ENCODE results near the gene SALL3.
"Not testable (repeated sequence)": the region's sequence is repeated elsewhere in the genome, so short reads cannot be mapped to it uniquely, and the experiment has no call there.

The SALL3 gene

DNA sequence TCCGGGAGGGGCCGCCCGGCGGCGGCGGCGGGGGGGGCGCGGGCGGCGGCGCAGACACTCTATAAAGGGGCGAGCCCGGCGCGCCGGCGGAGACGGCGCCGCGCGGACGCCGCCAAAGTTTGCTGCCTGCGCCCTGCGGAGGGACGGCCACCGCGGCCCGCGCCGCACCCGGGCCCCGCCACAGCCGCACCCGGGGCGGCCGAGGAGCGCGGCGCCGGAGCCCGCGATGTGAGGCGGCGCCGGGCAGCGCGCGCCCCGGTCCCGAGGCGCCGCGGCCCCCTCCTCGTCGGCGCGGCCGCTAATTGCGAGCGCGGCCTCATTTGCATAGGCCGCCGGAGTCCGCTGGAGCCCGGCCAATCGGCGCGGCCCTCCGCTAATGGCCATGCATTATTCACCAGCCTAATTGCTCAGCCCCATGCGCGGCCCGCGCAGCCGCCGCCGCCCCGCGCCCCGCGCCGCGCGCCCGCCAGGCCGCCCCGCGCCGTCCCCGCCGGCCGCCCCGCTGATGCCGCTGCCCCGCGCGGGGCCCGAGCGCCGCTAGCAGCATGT is at the start of gene SALL3:
Gene SALL3, plus strand, starts transcription at position 89 of the 549 bp plus-strand sequence. Its CDS starts 457 bp downstream, at position 546.
- no peak for DNase-seq (ENCODE audit: low read depth in 2 of 2, low spot score in 1 of 2)

DNA sequence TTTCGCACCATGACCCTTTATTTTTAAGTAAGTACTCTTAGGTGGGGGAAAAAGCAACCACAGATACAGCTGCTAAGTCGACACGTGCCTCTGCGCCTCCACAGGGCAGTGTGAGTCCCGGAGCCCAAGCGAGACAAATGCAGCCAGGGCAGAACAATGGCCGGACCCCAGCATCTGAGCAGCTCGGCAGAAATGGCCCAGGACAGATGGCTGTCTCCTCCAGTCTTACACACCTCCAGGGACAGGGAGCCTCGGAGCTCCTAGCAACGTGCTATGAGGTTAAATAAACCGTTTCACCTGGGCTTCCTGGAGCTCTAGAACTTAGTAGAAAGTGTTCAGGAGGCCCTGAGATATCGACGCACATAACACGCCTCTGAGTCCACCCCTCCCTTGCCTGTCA is 47.3 kb upstream of the SALL3 start:
- DNase-seq (ENCODE audit: low read depth in 2 of 2, low spot score in 1 of 2), result no peak

DNA sequence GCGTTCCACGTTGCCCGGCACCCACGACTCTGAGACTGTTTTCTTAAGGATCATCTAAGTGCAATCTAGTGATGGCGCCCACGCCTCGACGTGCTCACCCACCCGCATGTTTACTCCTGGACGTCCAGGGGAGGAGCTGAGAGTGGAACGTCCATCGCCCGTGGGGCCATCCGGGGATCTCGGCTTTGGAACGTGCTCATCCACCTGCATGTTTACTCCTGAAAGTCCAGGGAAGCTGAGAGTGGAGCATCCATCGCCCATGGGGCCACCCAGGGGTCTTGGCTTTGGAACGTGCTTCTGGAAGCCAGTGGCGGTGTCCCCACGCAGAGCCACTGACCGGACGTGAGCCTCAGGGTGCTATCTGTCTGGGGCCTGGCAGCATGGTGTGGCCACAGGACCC is 45.6 kb upstream of the SALL3 start:
- DNase-seq (ENCODE audit: low read depth in 2 of 2, low spot score in 1 of 2), result no peak

DNA sequence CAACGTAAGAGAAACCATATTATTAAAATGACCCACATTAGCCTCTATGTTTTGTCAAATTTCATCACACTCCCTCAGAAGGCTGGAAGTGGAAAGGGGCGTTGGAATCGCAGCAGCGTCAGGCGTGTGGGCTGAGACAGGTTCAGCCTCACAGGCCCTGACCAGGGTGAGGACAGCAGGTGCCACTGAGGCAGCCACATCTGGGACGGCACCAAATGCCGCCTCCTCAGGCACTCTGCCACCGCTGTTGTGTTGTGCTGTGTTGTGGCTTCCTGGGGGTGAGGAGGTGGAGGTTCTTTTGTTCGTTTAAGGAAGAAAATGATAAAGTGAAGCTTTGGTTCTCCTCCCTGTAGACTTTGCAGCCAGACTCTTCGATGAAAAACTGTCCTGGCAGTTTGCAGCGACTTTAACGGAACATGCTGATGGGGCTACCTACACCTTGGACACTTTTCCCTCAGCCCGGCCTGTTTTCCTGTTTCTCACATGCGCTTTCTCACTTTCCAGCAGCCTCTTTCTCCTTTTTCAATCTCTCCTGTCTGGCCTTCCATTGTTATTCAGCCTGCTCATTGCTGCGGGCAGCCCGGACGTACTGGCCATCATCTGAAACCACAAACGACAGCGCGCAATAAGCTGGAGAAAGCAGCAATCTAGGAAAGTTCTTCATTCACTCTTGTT is 44.9 kb upstream of the SALL3 start:
- DNase-seq (ENCODE audit: low read depth in 2 of 2, low spot score in 1 of 2), result no peak

DNA sequence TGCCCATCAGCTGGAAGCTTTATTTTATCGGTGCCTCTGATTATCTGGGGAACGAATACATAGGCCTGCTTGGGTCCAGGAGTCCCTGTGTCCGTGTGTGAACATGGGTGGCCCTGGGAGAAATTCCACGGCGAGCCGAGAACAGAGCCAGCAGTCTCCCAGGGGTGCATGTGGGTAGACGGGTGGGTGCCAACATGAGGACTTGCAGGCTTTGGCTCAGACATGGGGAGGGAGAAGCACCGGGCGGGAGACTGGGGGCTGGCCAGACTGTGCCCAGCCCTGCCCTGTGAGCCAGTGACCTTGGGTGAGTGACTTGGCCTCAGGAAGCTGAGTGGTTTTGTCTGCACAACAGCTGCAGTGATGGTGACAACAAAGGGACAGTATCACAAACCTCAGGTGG is 44.2 kb upstream of the SALL3 start:
- DNase-seq (ENCODE audit: low read depth in 2 of 2, low spot score in 1 of 2), result no peak

DNA sequence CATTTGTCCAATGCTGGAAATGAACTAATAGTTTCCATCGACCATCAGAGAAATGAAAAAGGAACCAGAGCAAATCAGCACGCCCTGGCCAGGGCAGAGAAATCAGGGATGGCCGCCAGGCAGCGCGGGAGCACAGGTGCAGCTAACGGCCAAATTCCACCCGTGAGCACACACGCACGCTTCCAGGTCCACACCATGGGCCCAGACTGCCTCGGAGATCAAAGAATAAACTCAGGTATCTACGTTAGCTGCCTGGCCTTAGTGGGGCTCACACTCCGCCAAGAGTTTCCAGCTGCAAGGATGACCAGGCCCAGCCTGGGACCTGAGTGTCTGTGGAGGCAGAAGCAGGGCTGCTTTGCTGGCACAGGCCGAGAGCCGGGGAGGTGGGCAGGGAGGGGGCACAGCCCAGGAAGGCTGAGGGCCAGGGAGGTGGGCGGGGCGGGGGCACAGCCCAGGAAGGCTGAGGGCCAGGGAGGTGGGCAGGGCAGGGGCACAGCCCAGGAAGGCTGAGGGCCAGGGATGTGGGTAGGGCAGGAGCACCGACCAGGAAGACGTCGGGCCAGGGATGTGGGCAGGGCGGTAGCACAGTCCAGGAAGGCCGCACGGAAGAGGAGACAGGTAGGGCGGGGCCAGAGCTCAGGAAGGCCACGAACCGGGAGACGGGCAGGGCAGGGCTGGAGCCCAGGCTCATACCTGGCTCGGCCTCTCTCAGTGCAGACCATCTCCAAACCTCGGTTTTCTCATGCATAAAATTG is 43.2 kb upstream of the SALL3 start:
- DNase-seq (ENCODE audit: low read depth in 2 of 2, low spot score in 1 of 2), result no peak

DNA sequence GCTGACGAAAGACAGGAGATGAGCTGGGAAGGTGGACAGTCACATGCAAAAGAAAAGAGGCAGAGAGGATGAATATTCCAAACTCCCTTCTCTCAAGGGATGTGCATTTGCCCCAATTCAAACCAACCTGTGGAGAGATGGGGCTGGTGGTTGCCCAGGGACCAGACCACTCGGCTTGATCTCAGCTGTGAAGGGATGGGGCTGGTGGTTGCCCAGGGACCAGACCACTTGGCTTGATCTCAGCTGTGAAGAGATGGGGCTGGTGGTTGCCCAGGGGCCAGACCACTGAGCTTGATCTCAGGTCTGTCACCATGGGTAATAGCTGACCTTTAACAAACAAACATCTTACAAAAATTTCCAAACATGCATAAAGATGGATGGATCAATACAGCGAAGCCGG is 42.5 kb upstream of the SALL3 start:
- no peak for DNase-seq (ENCODE audit: low read depth in 2 of 2, low spot score in 1 of 2)

DNA sequence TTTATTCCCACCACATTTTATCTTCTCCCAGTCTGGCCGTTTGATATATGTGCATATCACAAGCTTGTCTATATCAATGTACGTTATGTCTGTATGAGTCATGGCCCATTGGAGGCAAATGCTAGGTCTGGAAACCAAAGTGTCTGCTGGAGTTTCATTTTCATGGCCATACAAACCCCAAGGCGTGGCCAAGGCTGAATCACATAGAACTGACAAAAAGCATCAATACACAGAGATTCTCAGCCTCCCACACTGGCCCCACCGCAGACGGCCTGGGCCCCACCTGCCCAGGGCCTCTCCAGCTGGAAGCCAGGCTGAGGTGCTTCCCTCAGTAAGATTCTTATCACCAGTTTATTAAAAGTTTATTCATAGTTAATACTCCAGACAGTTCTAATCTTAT is 40.5 kb upstream of the SALL3 start:
- DNase-seq (ENCODE audit: low read depth in 2 of 2, low spot score in 1 of 2), result no peak

DNA sequence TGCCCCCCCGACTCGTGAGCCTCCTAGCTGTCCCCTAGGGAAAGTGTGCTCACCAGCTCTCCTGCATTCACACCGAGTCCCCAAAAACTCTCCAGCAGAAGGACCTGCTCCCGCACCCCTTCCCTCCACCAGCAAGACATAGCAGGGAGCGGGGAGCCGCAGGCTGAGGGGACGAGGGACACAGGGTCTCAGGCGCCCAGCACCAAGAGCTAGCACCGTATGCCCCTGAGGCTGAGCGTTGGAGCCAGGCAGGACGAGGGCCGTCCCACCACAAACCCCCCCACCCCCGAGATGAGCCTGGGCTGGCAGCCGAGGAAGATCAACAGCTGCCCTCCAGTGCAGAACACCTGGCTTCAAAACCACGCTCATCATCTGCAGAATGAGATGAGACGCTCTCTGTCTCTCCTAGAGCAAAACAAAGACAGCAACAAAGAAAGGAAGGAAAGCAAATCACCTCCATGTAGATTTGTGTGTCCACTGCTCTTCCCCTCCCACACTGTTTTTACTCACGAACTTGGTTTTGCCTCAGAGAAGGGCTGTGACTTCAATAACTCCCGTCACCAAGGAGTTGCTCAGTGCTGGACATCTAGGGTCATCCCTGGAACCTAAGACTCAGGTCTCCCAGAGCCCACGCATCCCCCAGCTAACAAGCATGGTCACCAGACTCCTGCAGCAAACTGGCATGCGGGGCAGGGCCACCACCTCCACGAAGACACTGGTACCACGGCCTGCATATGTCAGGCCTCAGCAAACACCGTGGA is 39.7 kb upstream of the SALL3 start:
- no peak for DNase-seq (ENCODE audit: low read depth in 2 of 2, low spot score in 1 of 2)

DNA sequence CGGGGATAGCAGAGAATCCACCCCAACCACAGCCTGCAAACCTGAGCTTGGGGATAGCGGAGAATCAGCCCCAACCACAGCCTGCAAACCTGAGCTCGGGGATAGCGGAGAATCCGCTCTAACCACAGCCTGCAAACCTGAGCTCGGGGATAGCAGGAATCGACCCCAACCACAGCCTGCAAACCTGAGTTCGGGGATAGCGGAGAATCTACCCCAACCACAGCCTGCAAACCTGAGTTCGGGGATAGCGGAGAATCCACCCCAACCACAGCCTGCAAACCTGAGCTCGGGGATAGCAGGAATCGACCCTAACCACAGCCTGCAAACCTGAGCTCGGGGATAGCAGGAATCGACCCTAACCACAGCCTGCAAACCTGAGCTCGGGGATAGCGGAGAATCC is 37.4 kb upstream of the SALL3 start:
- DNase-seq (ENCODE audit: low read depth in 2 of 2, low spot score in 1 of 2), result not testable (repeated sequence)

DNA sequence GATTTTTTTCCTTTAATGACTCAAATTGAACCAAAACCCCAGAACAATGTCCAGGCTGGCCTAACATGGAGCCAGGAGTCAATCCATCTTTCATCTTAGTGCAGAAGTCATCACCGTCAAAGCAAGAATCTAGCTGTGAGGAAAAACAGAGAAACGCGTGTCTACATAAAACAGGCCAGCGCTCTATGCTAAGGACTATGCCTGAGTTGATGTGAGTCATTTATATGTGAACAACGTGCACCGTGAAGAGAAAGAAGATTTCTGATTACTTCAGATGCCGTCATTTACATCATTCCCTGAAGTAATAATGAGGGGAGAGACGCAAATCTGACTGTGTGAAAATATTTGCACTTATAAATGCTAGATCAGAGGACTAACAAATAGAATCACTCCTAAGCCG is 34.0 kb upstream of the SALL3 start:
- no peak for DNase-seq (ENCODE audit: low read depth in 2 of 2, low spot score in 1 of 2)

DNA sequence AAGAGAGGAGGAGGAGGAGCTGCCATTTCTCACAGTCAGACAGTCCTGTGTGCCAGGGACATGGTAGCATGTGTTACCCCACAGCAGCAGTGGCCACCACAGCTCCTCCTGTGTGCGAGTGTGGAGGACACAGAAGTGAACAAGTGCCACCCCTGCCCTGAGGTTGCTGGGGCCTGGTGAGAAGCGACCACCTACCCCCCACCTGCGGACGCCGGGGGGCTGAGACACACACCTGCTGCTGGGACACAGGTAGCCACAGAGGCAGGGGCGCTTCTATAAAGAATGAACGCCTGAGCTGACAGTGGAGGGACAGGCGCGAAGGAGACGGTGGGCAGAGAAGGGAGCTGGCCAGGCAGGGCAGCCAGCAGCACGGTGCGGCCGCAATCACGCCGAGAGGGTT is 32.3 kb upstream of the SALL3 start:
- no peak for DNase-seq (ENCODE audit: low read depth in 2 of 2, low spot score in 1 of 2)

DNA sequence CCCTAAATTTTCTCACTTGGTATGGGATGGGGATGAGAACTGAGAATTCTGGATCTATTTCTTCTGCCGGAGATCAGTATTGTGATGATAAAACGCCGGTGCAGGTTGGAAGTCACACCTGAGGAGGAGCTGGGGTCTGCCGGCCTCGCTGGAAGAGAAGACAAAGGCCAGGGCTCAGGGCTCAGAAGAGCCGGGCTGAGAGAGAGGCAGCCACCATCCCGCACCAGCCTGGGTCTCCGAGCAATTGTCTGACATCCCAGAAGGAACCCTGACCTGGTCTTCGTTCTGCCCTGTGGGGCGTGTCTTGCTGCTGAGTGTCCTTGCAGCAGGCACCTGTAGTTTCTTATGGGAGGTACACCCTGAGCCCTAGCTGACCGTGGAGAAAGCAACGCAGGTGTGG is 31.4 kb upstream of the SALL3 start:
- DNase-seq (ENCODE audit: low read depth in 2 of 2, low spot score in 1 of 2), result no peak

DNA sequence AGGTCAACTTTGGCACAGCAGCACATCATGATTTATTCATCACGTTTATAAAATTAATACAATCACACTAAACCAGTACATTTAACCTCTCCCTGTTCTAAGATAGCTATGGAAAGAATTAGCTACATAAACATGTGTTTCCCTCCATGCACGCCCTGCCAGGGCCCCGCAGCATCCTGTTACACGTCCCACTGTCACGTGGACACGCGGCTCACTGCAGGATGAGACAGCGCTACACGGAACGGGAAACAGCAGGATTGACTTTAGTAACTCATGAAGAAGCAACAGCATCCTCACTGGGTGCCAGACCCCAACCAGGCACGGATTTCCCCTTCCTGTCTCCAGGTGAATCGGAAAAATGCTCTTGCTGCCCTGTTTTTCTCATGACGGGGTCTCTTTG is 30.9 kb upstream of the SALL3 start:
- no peak for DNase-seq (ENCODE audit: low read depth in 2 of 2, low spot score in 1 of 2)

DNA sequence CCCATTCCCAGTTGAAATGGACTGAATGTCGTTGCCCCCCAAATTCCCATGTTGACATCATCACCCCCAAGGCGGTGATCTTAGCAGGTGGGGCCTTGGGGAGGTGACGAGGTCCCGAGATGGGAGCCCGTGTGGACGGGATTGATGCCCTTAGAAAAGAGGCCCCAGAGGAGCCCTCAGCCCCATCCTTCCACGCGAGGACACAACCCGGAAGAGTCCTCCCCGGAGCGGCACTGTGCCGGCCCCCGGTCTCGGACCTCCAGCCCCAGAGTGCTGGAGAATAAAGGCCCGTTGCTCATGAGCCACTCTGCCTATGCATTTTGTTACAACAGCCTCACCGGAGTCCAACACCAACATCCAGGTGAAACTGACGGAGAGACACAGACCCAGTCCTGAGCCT is 30.4 kb upstream of the SALL3 start:
- no peak for DNase-seq (ENCODE audit: low read depth in 2 of 2, low spot score in 1 of 2)

DNA sequence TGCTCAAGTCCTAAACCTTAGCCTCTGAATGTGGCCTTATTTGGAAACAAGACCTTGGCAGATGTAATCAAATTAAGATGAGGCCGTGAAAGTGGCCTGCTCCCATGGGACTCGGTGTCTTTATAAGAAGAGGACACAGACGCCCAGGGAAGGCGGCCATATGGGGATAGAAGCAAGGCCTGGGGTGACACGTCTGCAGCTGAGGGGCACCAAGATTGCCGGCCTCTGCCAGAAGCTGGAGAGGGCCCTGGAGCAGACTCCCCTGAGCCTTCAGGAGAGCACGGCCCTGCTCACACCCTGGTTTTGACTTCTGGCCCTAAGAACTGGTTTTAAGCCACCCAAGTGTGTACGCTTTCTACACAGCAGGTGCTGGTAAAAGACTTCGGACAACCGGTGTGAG is 29.2 kb upstream of the SALL3 start:
- no peak for DNase-seq (ENCODE audit: low read depth in 2 of 2, low spot score in 1 of 2)

DNA sequence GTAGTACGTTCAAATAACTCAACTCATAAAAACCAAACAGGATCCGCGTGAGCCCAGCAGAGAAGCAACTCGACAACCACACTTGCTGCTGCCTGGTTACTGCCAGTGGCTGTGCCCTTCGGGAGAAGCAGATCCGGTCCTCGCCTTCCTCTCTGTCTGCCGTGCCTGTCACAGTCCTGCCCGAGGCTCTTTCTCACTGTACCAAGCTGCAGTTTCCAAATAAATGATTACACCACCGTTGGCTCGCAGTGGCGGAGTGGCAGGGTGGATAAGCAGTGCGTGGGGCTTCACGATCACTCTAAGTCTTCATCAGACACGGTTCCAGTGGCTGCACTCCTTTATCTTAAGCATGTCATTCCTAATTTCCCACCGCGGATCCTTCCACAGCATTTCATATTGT is 26.1 kb upstream of the SALL3 start:
- no peak for DNase-seq (ENCODE audit: low read depth in 2 of 2, low spot score in 1 of 2)

DNA sequence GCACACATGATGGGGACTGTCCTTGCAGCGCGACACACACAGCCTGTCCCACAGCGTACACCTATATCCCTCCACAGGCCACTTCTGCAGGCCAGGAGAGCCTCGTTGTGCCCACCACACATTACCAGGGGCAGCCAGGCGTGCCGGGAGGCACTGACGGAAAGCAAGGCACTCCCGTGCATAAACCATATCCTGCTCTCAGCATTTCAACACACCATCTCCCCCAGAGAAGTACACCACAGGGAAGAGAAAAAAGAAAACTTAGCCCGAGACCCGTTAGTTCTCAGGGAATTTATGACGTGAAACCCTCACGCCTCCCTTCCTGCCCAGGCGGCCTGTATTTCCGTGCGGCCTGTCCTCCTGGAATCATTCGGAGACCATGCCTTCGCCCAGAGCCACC is 24.6 kb upstream of the SALL3 start:
- DNase-seq (ENCODE audit: low read depth in 2 of 2, low spot score in 1 of 2), result no peak

DNA sequence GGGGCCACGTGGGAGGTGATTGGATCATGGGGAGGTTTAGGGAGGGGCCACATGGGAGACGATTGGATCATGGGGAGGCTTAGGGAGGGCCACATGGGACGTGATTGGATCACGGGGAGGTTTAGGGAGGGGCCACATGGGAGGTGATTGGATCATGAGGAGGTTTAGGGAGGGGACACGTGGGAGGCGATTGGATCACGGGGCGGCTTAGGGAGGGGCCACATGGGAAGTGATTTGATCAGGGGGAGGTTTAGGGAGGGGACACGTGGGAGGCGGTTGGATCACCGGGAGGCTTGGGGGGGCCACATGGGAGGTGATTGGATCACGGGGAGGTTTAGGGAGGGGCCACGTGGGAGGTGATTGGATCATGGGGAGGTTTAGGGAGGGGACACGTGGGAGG is 22.5 kb upstream of the SALL3 start:
- DNase-seq (ENCODE audit: low read depth in 2 of 2, low spot score in 1 of 2), result no peak

DNA sequence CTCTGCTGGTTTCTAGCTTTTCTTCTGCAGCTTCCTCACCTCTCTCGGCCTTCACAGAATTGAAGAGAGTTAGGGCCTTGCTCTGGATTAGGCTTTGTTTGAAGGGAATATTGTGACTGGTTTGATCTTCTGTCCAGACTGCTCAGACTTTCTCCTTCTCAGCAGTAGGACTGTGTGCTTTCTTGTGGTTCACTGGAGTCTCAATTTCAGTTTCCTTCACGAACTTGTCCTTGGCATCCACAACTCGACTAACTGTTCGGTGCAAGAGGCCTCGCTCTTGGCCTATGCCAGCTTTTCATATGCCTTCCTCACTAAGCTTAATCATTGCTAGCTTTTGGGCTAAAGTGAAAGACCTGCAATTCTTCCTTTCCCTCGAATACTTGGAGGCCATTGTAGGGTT is 18.9 kb upstream of the SALL3 start:
- DNase-seq (ENCODE audit: low read depth in 2 of 2, low spot score in 1 of 2), result no peak

DNA sequence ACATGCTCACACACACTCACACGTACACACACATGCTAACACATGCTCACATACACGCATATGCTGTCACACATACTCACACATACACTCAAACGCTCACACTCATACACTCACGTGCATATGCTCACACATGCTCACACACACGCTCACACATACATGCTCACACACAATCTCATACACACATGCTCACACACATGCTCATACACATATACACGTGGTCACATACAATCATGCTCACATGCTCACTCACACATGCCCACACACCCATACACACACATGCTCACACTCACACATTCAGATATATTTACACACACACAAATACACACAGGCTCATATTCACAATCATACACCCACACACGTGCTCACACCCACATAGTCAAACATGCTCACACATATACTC is 17.5 kb upstream of the SALL3 start:
- no peak for DNase-seq (ENCODE audit: low read depth in 2 of 2, low spot score in 1 of 2)

DNA sequence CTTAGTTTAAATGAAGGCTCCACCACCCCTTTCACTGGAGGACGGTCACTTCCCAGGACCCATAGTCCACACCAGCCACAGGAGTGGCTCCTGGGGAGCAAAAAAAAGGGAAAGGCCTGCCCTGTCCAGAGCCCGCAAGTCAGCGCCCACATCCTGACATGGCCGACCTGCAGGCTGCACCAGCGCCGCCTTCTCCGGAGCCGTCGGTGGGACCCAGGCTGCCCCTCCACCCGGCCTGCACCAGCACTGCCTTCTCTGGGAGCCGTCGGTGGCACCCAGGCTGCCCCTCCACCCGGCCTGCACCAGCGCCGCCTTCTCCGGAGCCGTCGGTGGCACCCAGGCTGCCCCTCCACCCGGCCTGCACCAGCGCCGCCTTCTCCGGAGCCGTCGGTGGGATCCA is 14.9 kb upstream of the SALL3 start:
- not testable (repeated sequence) for DNase-seq (ENCODE audit: low read depth in 2 of 2, low spot score in 1 of 2)
